Measurements from ENCODE around the gene ZNF777.
"Not testable (repeated sequence)": the region's sequence is repeated elsewhere in the genome, so short reads cannot be mapped to it uniquely, and the experiment has no call there.

The ZNF777 gene

GRCh38 chr7:149414171-149414570 lies 46.7 kb downstream of the ZNF777 start:
- no peak for DNase-seq (ENCODE audit: low spot score)

GRCh38 chr7:149413083-149413482 lies 47.8 kb downstream of the ZNF777 start:
- DNase-seq (ENCODE audit: low spot score): not testable (repeated sequence)

- DNase-seq (ENCODE audit: low spot score): no peak
Observed at GRCh38 chr7:149409895-149410294, 51.0 kb downstream of the ZNF777 start.

GRCh38 chr7:149404825-149405224 lies 56.0 kb downstream of the ZNF777 start:
- no peak for DNase-seq (ENCODE audit: low spot score)

GRCh38 chr7:149404396-149404795 lies 56.5 kb downstream of the ZNF777 start:
- DNase-seq (ENCODE audit: low spot score): no peak

GRCh38 chr7:149398195-149398820 lies 62.6 kb downstream of the ZNF777 start:
- DNase-seq (ENCODE audit: low spot score): no peak

- no peak for DNase-seq (ENCODE audit: low spot score)
Observed at GRCh38 chr7:149397470-149398043, 63.3 kb downstream of the ZNF777 start.

GRCh38 chr7:149388550-149389335 lies 72.1 kb downstream of the ZNF777 start:
- DNase-seq (ENCODE audit: low spot score): not testable (repeated sequence)

GRCh38 chr7:149386514-149386913 lies 74.3 kb downstream of the ZNF777 start:
- DNase-seq (ENCODE audit: low spot score): not testable (repeated sequence)

GRCh38 chr7:149385195-149385950 lies 75.5 kb downstream of the ZNF777 start:
- no peak for DNase-seq (ENCODE audit: low spot score)

Data from left forelimb (tissue), 1 donor.